Endometrial microvascular endothelial cells (primary cell): ENCODE measurements around the gene DNAJC3. TPM values are rescaled to one million over a fixed set of nuclear protein-coding genes. Genes with fewer than 3 reads are reported as not detected.

Experiments
- in situ Hi-C: cut with HindIII; loops from 2 replicates; pipeline ENCODE4 v1.10.0; 2017; ENCODE audit warnings: low sequenced_read_pairs, low pct_unique_long_range_greater_than_20kb; ENCODE audit errors: inconsistent ontology term
- total RNA-seq: library from RNA; depleted of rRNA; stranded (reverse); fragments of >200 nt; gene quantifications from one replicate; pipeline ENCODE4 v1.2.3, GENCODE V29; 2015; ENCODE audit errors: inconsistent ontology term

DNAJC3 gene, protein sequence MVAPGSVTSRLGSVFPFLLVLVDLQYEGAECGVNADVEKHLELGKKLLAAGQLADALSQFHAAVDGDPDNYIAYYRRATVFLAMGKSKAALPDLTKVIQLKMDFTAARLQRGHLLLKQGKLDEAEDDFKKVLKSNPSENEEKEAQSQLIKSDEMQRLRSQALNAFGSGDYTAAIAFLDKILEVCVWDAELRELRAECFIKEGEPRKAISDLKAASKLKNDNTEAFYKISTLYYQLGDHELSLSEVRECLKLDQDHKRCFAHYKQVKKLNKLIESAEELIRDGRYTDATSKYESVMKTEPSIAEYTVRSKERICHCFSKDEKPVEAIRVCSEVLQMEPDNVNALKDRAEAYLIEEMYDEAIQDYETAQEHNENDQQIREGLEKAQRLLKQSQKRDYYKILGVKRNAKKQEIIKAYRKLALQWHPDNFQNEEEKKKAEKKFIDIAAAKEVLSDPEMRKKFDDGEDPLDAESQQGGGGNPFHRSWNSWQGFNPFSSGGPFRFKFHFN
- total RNA-seq = 49.4 TPM

DNA sequence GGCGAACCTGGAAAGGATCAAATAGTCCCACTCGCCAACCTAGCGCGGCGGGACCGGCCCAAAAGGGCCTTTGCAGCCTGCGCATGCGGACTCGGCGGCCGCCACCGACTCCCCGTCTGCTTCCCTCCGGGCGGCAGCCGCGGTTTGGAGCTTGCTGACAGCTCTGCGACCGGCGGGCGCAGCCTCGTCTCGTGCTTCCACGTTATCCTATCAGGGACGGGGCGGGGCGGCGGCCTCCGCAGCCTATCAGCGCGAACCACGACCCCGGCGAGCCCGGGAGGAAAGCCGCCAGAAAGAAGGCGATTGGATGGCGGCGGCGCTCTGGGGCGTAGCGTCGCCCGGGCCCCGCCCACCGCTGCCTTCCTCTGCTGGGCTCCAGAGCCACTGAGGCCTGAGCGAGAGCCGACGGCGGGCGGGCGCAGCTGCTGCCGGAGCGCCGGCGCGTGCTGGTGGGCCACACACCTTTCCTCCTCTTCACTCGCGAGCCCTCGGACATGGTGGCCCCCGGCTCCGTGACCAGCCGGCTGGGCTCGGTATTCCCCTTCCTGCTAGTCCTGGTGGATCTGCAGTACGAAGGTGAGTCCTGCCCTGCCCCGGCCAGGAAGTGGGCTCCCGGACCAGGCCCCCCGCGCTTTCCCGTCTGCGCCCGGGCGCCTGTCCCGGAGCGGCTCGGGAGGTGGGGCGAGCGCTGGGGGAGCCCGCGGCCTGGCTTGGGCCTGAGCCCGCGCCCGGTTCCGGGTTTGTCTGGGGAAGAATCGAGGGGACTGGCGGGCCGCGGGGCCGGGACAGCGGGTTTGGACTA, at the start of gene DNAJC3:
Gene DNAJC3, plus strand, starts transcription at position 378 of the 802 bp plus-strand sequence. Its CDS starts 117 bp downstream, at position 495.
- in situ Hi-C loops = no loop called here

DNA sequence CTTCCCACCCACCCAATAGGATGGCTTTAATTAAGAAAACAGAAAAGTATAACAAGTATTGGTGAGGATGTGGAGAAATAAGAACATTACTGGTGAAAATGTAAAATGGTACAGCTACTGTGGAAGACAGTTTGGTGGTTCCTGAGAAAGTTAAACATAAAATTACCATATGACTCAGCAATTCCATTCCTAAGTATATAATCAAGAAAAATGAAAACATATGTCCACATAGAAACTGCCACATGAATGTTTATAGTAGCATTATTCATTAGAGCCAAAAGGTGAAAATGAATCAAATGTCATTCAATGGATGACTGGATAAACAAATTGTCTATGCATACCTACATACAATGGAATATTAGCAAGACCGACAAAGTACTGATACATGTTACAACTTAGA, 49.3 kb upstream of the DNAJC3 start:
- in situ Hi-C loops = no loop called here

DNA sequence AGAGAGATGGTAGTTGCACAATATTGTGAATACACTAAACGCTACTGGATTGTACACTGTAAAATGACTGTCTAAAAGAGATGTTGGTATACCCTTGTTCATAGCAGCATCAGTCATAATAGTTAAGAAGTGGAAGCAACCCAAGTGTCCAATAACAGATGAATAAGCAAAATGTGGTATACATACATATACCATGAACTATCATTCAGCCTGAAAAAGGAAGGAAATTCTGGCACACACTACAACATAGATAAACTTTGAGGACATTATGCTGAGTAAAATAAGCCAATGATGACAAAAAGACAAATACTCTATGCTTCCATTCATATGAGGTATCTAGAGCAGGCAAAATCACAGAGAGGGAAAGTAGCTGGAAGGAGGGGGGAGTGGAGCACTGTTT, 48.5 kb upstream of the DNAJC3 start:
- in situ Hi-C loops = no loop called here

- in situ Hi-C loops = no loop called here
Observed at GRCh38 chr13:95629071-95629470, 47.9 kb upstream of the DNAJC3 start.

DNA sequence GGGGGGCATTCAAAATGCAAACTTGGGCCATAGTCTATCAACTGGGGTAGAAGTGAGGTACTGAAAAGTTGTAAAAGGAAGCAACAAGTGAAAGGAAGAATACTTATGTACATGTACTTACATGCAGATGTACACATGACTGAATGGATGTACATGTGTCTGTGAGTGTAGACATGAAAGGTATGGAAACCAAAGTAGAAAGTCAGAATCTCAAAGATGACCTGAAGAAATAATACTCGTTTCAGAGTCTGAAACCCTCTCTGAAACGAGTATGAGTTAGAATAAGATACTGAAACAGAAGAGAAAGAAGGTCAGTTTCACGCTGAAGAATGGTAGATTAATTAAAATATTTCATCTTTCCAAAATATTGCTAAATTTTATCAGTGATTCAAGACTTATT, 46.3 kb upstream of the DNAJC3 start:
- in situ Hi-C loops = loop anchor here (5.0 kb wide), 1 partner anchor 113 kb away; no protein-coding TSS in a partner anchor

DNA sequence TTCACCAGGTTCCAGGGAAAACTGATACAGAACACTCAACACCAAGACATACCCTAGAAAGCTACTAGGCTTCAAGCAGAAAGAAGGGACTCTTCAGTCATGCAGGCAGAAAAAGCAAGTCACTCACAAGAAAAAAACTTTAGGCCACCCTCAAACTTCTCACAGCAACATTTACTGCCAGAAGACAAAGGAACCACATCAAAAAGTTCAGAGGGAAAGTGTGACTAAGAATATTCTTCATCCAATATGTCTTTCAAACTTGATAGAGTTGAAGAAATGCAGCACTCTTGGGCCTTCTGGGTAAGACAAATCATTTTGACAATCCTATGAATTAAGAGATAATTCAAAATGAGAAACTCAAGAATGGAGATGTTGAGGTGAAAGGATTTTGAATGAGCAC, 40.1 kb upstream of the DNAJC3 start:
- in situ Hi-C loops = no loop called here

GRCh38 chr13:95641291-95642027, 35.5 kb upstream of the DNAJC3 start:
- in situ Hi-C loops = no loop called here

DNA sequence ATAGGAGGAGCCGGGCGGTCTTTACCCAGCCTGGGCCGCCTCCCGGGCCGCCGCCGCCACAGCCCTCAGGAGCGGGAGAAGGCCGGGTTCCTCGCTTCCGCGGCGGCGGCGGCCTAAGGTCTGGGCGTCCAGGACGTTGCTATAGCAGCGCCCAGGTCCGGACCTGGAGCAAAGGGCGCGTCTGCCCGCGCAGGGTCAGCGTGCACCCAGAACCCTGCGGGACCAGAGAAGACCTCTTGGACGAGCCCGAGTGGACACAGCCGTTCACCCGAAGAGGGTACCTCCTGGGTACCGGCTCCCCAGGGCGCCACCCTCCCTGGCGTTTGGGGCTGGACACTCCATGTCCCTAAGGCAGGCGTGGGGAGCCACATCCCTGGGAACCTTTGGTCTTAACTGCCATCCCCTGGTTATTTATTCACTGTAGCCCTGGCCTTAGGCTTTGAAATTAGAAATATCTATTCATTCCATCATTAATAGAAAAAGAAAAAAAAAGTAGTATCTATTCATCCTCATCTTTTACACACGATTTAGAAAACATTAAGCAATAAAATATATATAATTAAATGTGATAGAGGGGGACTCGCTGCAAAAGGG, 34.8 kb upstream of the DNAJC3 start:
- in situ Hi-C loops = no loop called here

GRCh38 chr13:95642999-95643398, 33.9 kb upstream of the DNAJC3 start:
- in situ Hi-C loops = no loop called here

DNA sequence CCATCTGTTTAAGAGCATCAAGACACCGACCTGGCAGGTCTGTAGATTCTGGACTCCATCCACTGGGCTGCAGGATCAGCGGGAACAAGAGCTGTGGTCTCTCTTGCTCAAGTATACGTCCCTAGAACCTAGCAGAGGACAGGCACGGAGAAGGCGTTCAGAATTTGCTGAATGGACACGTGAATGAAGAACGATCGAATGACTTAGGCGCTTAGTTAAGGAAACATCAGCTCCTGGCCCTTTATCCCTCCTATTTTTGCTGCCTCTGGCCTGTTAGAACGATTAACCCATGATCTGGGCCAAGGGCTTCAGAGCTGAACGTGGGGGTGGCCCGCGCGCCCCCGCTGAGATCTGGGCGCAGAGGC, 33.4 kb upstream of the DNAJC3 start:
- in situ Hi-C loops = no loop called here

GRCh38 chr13:95643936-95644598, 32.9 kb upstream of the DNAJC3 start:
- in situ Hi-C loops = no loop called here

- in situ Hi-C loops = no loop called here
Observed at GRCh38 chr13:95644601-95645052, 32.3 kb upstream of the DNAJC3 start, which contains the start of gene DZIP1. TSS of gene DZIP1 (minus strand) at chr13:95644706. CDS start at chr13:95642029, 2,677 bp downstream.

DNA sequence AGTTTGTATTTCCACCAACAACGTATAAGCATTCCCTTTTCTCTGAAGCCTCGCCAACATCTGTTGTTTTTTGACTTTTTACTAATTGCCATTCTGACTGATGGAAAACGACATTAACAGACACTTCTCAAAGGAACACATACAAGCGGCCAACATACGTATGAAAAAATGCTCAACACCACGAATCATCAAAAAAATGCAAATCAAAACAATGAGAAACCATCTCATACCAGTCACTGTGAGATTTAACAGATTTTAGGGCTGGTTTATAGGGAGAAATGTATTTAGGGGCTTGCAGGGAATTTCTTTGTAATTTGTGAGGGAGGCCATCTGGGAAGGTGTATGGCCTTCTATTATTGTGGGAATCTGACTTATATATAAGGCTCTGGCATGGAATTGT, 29.6 kb upstream of the DNAJC3 start:
- in situ Hi-C loops = no loop called here

GRCh38 chr13:95650696-95651095, 26.2 kb upstream of the DNAJC3 start:
- in situ Hi-C loops = no loop called here

DNA sequence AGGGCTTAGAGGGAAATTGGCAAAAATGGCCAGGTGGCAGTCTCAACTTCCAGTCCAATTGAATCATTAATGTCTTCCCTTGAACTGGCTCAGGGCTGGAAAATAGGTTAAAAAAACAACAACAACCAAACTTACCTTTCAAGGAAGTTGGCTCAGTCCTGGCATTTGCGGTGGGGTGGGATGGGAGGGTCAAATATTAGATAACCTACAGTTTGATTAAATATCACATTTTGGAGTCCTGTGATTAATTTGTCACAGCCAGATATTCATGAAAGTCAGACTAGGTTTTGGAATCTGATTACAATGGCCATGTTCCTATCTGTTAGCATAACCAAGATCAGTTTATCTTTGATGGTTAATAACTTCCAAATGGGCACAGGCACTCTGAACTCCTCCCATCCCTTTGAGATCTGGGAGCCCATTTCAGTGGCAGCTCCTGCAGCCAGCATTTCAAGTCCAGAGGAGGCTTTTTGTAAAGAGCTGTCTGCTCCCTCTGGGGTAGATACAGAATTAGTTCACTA, 24.6 kb upstream of the DNAJC3 start:
- in situ Hi-C loops = no loop called here

GRCh38 chr13:95652821-95653220, 24.1 kb upstream of the DNAJC3 start:
- in situ Hi-C loops = no loop called here

- in situ Hi-C loops = no loop called here
Observed at GRCh38 chr13:95656386-95657015, 20.4 kb upstream of the DNAJC3 start.

- in situ Hi-C loops = no loop called here
Observed at GRCh38 chr13:95659500-95659899, 17.4 kb upstream of the DNAJC3 start.
